SK-N-SH treated with all-trans-retinoic acid at 6 μM for 48 hours (cell line): Measurements from ENCODE around the gene SOHLH1.

ENCODE experiments used
- ARNTL ChIP-seq: fragments of 450-650 bp; formaldehyde crosslinking; IDR thresholded peaks from 2 replicates; pipeline ENCODE4 v1.5.0; 2020; ENCODE audit warnings: low read depth, mild to moderate bottlenecking, moderate library complexity, borderline replicate concordance
- BACH2 ChIP-seq: fragments of 250-450 bp; sonication (Bioruptor Pico); IDR thresholded peaks from 2 replicates; pipeline ENCODE4 v1.9.0; 2021; ENCODE audit warnings: mild to moderate bottlenecking, borderline replicate concordance
- CSDC2 ChIP-seq: fragments of 250-450 bp; sonication (Bioruptor Pico); IDR thresholded peaks from 2 replicates; pipeline ENCODE4 v1.5.0; 2020; ENCODE audit warnings: mild to moderate bottlenecking, moderate library complexity
- ESRRG ChIP-seq: fragments of 250-450 bp; sonication (Bioruptor Pico); IDR thresholded peaks from 2 replicates; pipeline ENCODE4 v1.6.1; 2021; ENCODE audit warnings: mild to moderate bottlenecking
- GLIS3 ChIP-seq: fragments of 250-450 bp; sonication (Bioruptor Pico); IDR thresholded peaks from 2 replicates; pipeline ENCODE4 v1.5.0; 2020; ENCODE audit warnings: mild to moderate bottlenecking, moderate library complexity
- RARB ChIP-seq: fragments of 250-450 bp; sonication (Bioruptor Pico); IDR thresholded peaks from 2 replicates; pipeline ENCODE4 v1.8.0; 2021; ENCODE audit warnings: mild to moderate bottlenecking, moderate library complexity
- TCF4 ChIP-seq: fragments of 250-450 bp; sonication (Bioruptor Pico); IDR thresholded peaks from 2 replicates; pipeline ENCODE4 v1.8.0; 2021; ENCODE audit warnings: mild to moderate bottlenecking, moderate library complexity, borderline replicate concordance
- TOX ChIP-seq: fragments of 250-450 bp; sonication (Bioruptor Pico); IDR thresholded peaks from 2 replicates; pipeline ENCODE4 v1.8.0; 2021; ENCODE audit warnings: mild to moderate bottlenecking, moderate library complexity, borderline replicate concordance
- ZFP3 ChIP-seq: fragments of 250-450 bp; sonication (Bioruptor Pico); IDR thresholded peaks from 2 replicates; pipeline ENCODE4 v1.5.0; 2020; ENCODE audit warnings: mild to moderate bottlenecking, moderate library complexity
- ZFP30 ChIP-seq: fragments of 450-650 bp; formaldehyde crosslinking; IDR thresholded peaks from 2 replicates; pipeline ENCODE4 v1.5.0; 2022; ENCODE audit warnings: mild to moderate bottlenecking, moderate library complexity
- ZNF565 ChIP-seq: fragments of 450-650 bp; formaldehyde crosslinking; conservative IDR thresholded peaks from 2 replicates; pipeline ENCODE4 v1.5.0; 2020; ENCODE audit warnings: low read depth, mild to moderate bottlenecking, moderate library complexity
- ZNF70 ChIP-seq: fragments of 450-650 bp; formaldehyde crosslinking; IDR thresholded peaks from 2 replicates; pipeline ENCODE4 v1.5.0; 2020; ENCODE audit warnings: mild to moderate bottlenecking, moderate library complexity
- TF ChIP-seq, protein P1 (sequence below): fragments of 250-450 bp; sonication (Bioruptor Pico); IDR thresholded peaks from 2 replicates; pipeline ENCODE4 v1.5.1; 2021; ENCODE audit warnings: mild to moderate bottlenecking, moderate library complexity

DNA sequence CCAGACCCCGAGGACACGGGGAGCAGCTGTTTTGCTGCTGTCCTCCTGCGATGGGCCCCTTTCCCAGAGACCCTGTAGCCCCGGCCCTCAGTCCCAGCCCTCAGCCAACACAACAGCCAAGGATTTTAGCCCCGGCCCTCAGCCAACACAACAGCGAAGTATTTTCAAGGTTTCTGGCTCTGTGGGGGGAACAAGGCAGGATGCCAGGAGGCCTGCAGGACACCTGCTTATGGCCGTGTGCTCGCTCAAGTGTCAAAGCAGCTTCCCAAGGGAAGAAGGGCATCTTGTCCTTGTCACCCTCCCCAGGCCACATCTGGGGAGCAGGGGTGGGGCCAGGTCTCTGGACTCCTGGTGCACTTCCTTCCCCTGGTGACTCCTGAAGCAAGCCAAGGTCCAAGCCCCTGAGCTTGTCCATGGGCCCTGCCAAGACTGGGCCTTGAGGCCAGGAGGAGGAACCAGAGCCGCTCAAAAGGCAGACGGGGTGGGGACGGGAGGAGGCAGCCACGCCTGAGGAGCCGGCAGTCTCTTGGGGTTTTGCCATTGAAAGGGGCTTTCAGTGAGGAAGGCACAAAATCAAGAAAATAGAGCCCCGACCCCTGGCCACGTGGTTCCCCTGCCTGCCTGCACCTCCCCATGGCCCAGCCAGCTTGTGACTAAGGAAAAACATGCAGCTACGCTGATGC, 13.5 kb upstream of the SOHLH1 start:
- TF ChIP-seq ZFP30 (no peak), ZNF565 (no peak), GLIS3 (CRISPR knock-in tag) (no peak), ARNTL (no peak), RARB (CRISPR knock-in tag) (no peak), TCF4 (no peak), ESRRG (CRISPR knock-in tag) (no peak), BACH2 (no peak), ZFP3 (CRISPR knock-in tag) (no peak), ZNF70 (CRISPR knock-in tag) (no peak), CSDC2 (CRISPR knock-in tag) (no peak), TOX (CRISPR knock-in tag) (no peak)
- TF ChIP-seq, protein P1, sequence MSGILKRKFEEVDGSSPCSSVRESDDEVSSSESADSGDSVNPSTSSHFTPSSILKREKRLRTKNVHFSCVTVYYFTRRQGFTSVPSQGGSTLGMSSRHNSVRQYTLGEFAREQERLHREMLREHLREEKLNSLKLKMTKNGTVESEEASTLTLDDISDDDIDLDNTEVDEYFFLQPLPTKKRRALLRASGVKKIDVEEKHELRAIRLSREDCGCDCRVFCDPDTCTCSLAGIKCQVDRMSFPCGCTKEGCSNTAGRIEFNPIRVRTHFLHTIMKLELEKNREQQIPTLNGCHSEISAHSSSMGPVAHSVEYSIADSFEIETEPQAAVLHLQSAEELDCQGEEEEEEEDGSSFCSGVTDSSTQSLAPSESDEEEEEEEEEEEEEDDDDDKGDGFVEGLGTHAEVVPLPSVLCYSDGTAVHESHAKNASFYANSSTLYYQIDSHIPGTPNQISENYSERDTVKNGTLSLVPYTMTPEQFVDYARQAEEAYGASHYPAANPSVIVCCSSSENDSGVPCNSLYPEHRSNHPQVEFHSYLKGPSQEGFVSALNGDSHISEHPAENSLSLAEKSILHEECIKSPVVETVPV (CRISPR knock-in tag), result no peak
